Measurements from ENCODE around the gene TMUB2.

TMUB2 gene

GRCh38 chr17:44177640-44178039 is 9.1 kb upstream of the TMUB2 start:
- DNase-seq (ENCODE audit: low read depth), result no peak
- TF ChIP-seq CTCF (conservative IDR thresholded peaks at IDR 0.05; ENCODE audit: low read depth, low read length), result no peak
- H3K4me3 ChIP-seq (ENCODE audit: low read depth, low read length), result no peak overlapping the region

- H3K4me3 ChIP-seq (ENCODE audit: low read depth, low read length), result no peak overlapping the region
- no peak for DNase-seq (ENCODE audit: low read depth)
- TF ChIP-seq CTCF (conservative IDR thresholded peaks at IDR 0.05; ENCODE audit: low read depth, low read length), result no peak
Measured at GRCh38 chr17:44178133-44178532, 8.6 kb upstream of the TMUB2 start.

- no peak overlapping the region for H3K4me3 ChIP-seq (ENCODE audit: low read depth, low read length)
- no peak for TF ChIP-seq CTCF (conservative IDR thresholded peaks at IDR 0.05; ENCODE audit: low read depth, low read length)
- no peak for DNase-seq (ENCODE audit: low read depth)
Measured at GRCh38 chr17:44183024-44183423, 3.7 kb upstream of the TMUB2 start.

GRCh38 chr17:44184212-44184810 is 2.5 kb upstream of the TMUB2 start:
- no peak overlapping the region for H3K4me3 ChIP-seq (ENCODE audit: low read depth, low read length)
- DNase-seq (ENCODE audit: low read depth), result no peak
- TF ChIP-seq CTCF (conservative IDR thresholded peaks at IDR 0.05; ENCODE audit: low read depth, low read length), result no peak

GRCh38 chr17:44187131-44187899 is 543 bp downstream of the TMUB2 start:
- peak; percentile 56 for DNase-seq (ENCODE audit: low read depth)
- peak overlapping the region; percentile 99 for H3K4me3 ChIP-seq (ENCODE audit: low read depth, low read length)
- TF ChIP-seq CTCF (conservative IDR thresholded peaks at IDR 0.05; ENCODE audit: low read depth, low read length), result no peak

- no peak for TF ChIP-seq CTCF (conservative IDR thresholded peaks at IDR 0.05; ENCODE audit: low read depth, low read length)
- H3K4me3 ChIP-seq (ENCODE audit: low read depth, low read length), result no peak overlapping the region
- DNase-seq (ENCODE audit: low read depth), result no peak
Measured at GRCh38 chr17:44188576-44189403, 2.0 kb downstream of the TMUB2 start.
